CD4-positive, alpha-beta T cell treated with Interleukin-6 for 4 hours (primary cell): ENCODE results near the gene HTRA1.

Experiments used
- DNase-seq: peaks from one replicate; pipeline ENCODE4 v3.0.0-alpha.2; 2020; ENCODE audit warnings: mixed read lengths

Gene HTRA1

GRCh38 chr10:122461367-122461728 is at the start of gene HTRA1:
Gene HTRA1 (plus strand): TSS chr10:122461553. CDS start chr10:122461653, 100 bp downstream.
- no peak for DNase-seq

- DNase-seq: no peak
These were observed 48.0 kb upstream of the HTRA1 start for GRCh38 chr10:122413327-122413726.

- DNase-seq: no peak
These were observed 43.7 kb upstream of the HTRA1 start for GRCh38 chr10:122417667-122418066.

GRCh38 chr10:122419016-122419415 is 42.3 kb upstream of the HTRA1 start:
- DNase-seq: no peak

- no peak for DNase-seq
These were observed 41.3 kb upstream of the HTRA1 start for GRCh38 chr10:122419876-122420623.

- DNase-seq: no peak
These were observed 40.7 kb upstream of the HTRA1 start for GRCh38 chr10:122420624-122421007.

- DNase-seq: no peak
These were observed 40.2 kb upstream of the HTRA1 start for GRCh38 chr10:122421054-122421625.

- no peak for DNase-seq
These were observed 39.6 kb upstream of the HTRA1 start for GRCh38 chr10:122421742-122422141.

GRCh38 chr10:122422266-122422989 is 38.9 kb upstream of the HTRA1 start:
- peak; percentile 38 for DNase-seq

- no peak for DNase-seq
These were observed 37.3 kb upstream of the HTRA1 start for GRCh38 chr10:122424059-122424458.

- DNase-seq: no peak
These were observed 34.5 kb upstream of the HTRA1 start for GRCh38 chr10:122426829-122427228.

- DNase-seq: no peak
These were observed 34.1 kb upstream of the HTRA1 start for GRCh38 chr10:122427280-122427679.

GRCh38 chr10:122435212-122435827 is 26.0 kb upstream of the HTRA1 start:
- no peak for DNase-seq

- no peak for DNase-seq
These were observed 19.4 kb upstream of the HTRA1 start for GRCh38 chr10:122441961-122442360.

GRCh38 chr10:122445469-122445868 is 15.9 kb upstream of the HTRA1 start:
- no peak for DNase-seq

- DNase-seq: no peak
These were observed 15.4 kb upstream of the HTRA1 start for GRCh38 chr10:122445904-122446303.

GRCh38 chr10:122446668-122447423 is 14.5 kb upstream of the HTRA1 start:
- DNase-seq: no peak

- no peak for DNase-seq
These were observed 12.8 kb upstream of the HTRA1 start for GRCh38 chr10:122448600-122448999.

GRCh38 chr10:122449153-122449552 is 12.2 kb upstream of the HTRA1 start:
- no peak for DNase-seq

GRCh38 chr10:122450353-122450990 is 10.9 kb upstream of the HTRA1 start:
- no peak for DNase-seq

GRCh38 chr10:122454071-122454470 is 7.3 kb upstream of the HTRA1 start:
- DNase-seq: no peak

- no peak for DNase-seq
These were observed 6.7 kb upstream of the HTRA1 start, which contains the start of gene ARMS2 for GRCh38 chr10:122454603-122455080. Gene ARMS2 (plus strand): TSS chr10:122454653. CDS start chr10:122454728, 75 bp downstream.
